IMR-90 (cell line): ENCODE data around the gene CFAP300. TPM values are rescaled to one million over a fixed set of nuclear protein-coding genes. Genes with fewer than 3 reads are reported as not detected.

ENCODE experiments used
- ATAC-seq: fragments of 200-7000 bp; cut with Tn5 transposase; 2 replicates; pipeline ENCODE4 v1.9.1; 2020; ENCODE audit warnings: low read depth, mild to moderate bottlenecking, moderate library complexity
- BruUV-seq: library from RNA; stranded (reverse); fragments of 400-500 nt; replicated peaks from 2 replicates; lab custom pipeline; 2021; lab: Mats Ljungman, UMichigan
- CTCF ChIA-PET: fragments of 300-600 bp; formaldehyde crosslinking; extraction: SDS; loops from one replicate; lab custom pipeline; 2021; ENCODE audit warnings: antibody characterized with exemption; lab: Yijun Ruan, JAX
- POLR2A ChIA-PET: fragments of 300-600 bp; sonication (Branson Sonifier 250); formaldehyde crosslinking; loops from one replicate; lab custom pipeline; 2022; ENCODE audit warnings: antibody characterized with exemption; ENCODE audit not compliant: unreplicated experiment; lab: Charles Lee
- DNase-seq: peaks from one replicate; pipeline ENCODE4 v3.0.0; 2013
- H2AFZ ChIP-seq: replicated peaks from 2 replicates; pipeline ENCODE3; 2013; ENCODE audit warnings: low read length, mild to moderate bottlenecking; ENCODE audit not compliant: poor library complexity
- H2AK5ac ChIP-seq: 2 replicates; pipeline ENCODE4 v1.6.1; 2013; ENCODE audit warnings: low read depth, low read length, inconsistent platforms
- H2AK9ac ChIP-seq: replicated peaks from 2 replicates; pipeline ENCODE3; 2013; ENCODE audit warnings: mild to moderate bottlenecking, low read depth, low read length, moderate library complexity; ENCODE audit not compliant: poor library complexity
- H2BK120ac ChIP-seq: 2 replicates; pipeline ENCODE4 v1.6.1; 2013; ENCODE audit warnings: low read depth, low read length, inconsistent platforms
- H2BK15ac ChIP-seq: 3 replicates; pipeline ENCODE4 v1.6.1; 2013; ENCODE audit warnings: low read depth, low read length, inconsistent platforms
- H2BK20ac ChIP-seq: 2 replicates; pipeline ENCODE4 v1.6.1; 2013; ENCODE audit warnings: low read depth, mild to moderate bottlenecking, inconsistent platforms, low read length, moderate library complexity
- H2BK5ac ChIP-seq: 2 replicates; pipeline ENCODE4 v1.6.1; 2013; ENCODE audit warnings: mild to moderate bottlenecking, low read depth, low read length, inconsistent platforms; ENCODE audit not compliant: poor library complexity, severe bottlenecking
- H3K14ac ChIP-seq: replicated peaks from 2 replicates; pipeline ENCODE4 v1.6.1; 2013; ENCODE audit warnings: low read depth, low read length, inconsistent platforms
- H3K18ac ChIP-seq: 2 replicates; pipeline ENCODE4 v1.6.1; 2013; ENCODE audit warnings: low read depth, low read length, control low read depth
- H3K23ac ChIP-seq: 2 replicates; pipeline ENCODE4 v1.6.1; 2013; ENCODE audit warnings: low read depth, low read length, inconsistent platforms
- H3K27ac ChIP-seq: 2 replicates; pipeline ENCODE4 v1.5.1; 2013; ENCODE audit warnings: mild to moderate bottlenecking, control low read depth, low read length; ENCODE audit not compliant: insufficient read depth
- H3K27me3 ChIP-seq: 2 replicates; pipeline ENCODE4 v1.6.1; 2013; ENCODE audit warnings: low read length; ENCODE audit not compliant: control insufficient read depth, insufficient read depth
- H3K36me3 ChIP-seq: 2 replicates; pipeline ENCODE4 v1.6.1; 2013; ENCODE audit warnings: low read length, mixed read lengths; ENCODE audit not compliant: control insufficient read depth, insufficient read depth
- H3K4ac ChIP-seq: 2 replicates; pipeline ENCODE4 v1.6.1; 2013; ENCODE audit warnings: low read depth, low read length, inconsistent platforms
- H3K4me1 ChIP-seq: 2 replicates; pipeline ENCODE4 v1.6.1; 2013; ENCODE audit warnings: low read length, mixed read lengths; ENCODE audit not compliant: control insufficient read depth, insufficient read depth
- H3K4me2 ChIP-seq: 2 replicates; pipeline ENCODE4 v1.6.1; 2013; ENCODE audit warnings: low read depth, mild to moderate bottlenecking, control low read depth, low read length, moderate library complexity
- H3K4me3 ChIP-seq: 2 replicates; pipeline ENCODE4 v1.5.1; 2013; ENCODE audit warnings: low read depth, mild to moderate bottlenecking, control low read depth, low read length, moderate library complexity; ENCODE audit not compliant: insufficient read depth
- H3K56ac ChIP-seq: 2 replicates; pipeline ENCODE4 v1.6.1; 2013; ENCODE audit warnings: low read length, inconsistent platforms; ENCODE audit not compliant: insufficient read depth; ENCODE audit errors: extremely low read depth
- H3K79me1 ChIP-seq, 2 experiments: 2 replicates each; pipeline ENCODE4 v1.6.1; 2013; ENCODE audit warnings: low read length in 2 of 2, inconsistent platforms in 1 of 2, low read depth in 1 of 2
- H3K9ac ChIP-seq: 2 replicates; pipeline ENCODE4 v1.6.1; 2013; ENCODE audit warnings: low read depth, low read length, control low read depth
- H3K9me1 ChIP-seq: 2 replicates; pipeline ENCODE4 v1.6.1; 2013; ENCODE audit warnings: low read length, inconsistent platforms; ENCODE audit not compliant: insufficient read depth
- H3K9me3 ChIP-seq: 2 replicates; pipeline ENCODE4 v1.6.1; 2013; ENCODE audit warnings: low read length; ENCODE audit not compliant: control insufficient read depth, insufficient read depth
- H4K20me1 ChIP-seq: 2 replicates; pipeline ENCODE4 v1.6.1; 2013; ENCODE audit warnings: low read length, inconsistent platforms; ENCODE audit not compliant: insufficient read depth
- H4K5ac ChIP-seq: 2 replicates; pipeline ENCODE4 v1.6.1; 2013; ENCODE audit warnings: mild to moderate bottlenecking, low read depth, low read length, control low read depth
- H4K8ac ChIP-seq, 2 experiments: 2 replicates each; pipeline ENCODE4 v1.6.1; 2013; ENCODE audit warnings: low read depth in 2 of 2, low read length in 2 of 2, control low read depth in 1 of 2, inconsistent platforms in 1 of 2
- H4K91ac ChIP-seq: 2 replicates; pipeline ENCODE4 v1.6.1; 2013; ENCODE audit warnings: low read depth, low read length, inconsistent platforms; ENCODE audit not compliant: insufficient read depth
- CEBPB ChIP-seq: IDR thresholded peaks from 2 replicates; pipeline ENCODE4 v1.6.1; 2012; ENCODE audit warnings: low read depth, low read length, improper control_type of control experiment
- CHD1 ChIP-seq: IDR thresholded peaks from 2 replicates; pipeline ENCODE4 v1.6.1; 2012; ENCODE audit warnings: low read depth, low read length, improper control_type of control experiment
- ELK1 ChIP-seq: fragments of 150-350 bp; IDR thresholded peaks from 2 replicates; pipeline ENCODE4 v1.6.1; 2016; ENCODE audit warnings: low read depth, mild to moderate bottlenecking, low read length, moderate library complexity, borderline replicate concordance
- FOS ChIP-seq: fragments of 150-350 bp; IDR thresholded peaks from 2 replicates; pipeline ENCODE4 v1.6.1; 2016; ENCODE audit warnings: low read depth, low read length
- MAZ ChIP-seq: IDR thresholded peaks from 2 replicates; pipeline ENCODE4 v1.6.1; 2012; ENCODE audit warnings: low read depth, mild to moderate bottlenecking, low read length, improper control_type of control experiment, moderate library complexity, borderline replicate concordance
- MXI1 ChIP-seq: IDR thresholded peaks from 2 replicates; pipeline ENCODE4 v1.6.1; 2012; ENCODE audit warnings: low read depth, mild to moderate bottlenecking, low read length, moderate library complexity, borderline replicate concordance
- NFE2L2 ChIP-seq: fragments of 150-350 bp; IDR thresholded peaks from 2 replicates; pipeline ENCODE4 v1.6.1; 2016; ENCODE audit warnings: low read depth, mild to moderate bottlenecking, low read length
- POLR2A ChIP-seq: IDR thresholded peaks from 2 replicates; pipeline ENCODE4 v1.6.1; 2012; ENCODE audit warnings: mild to moderate bottlenecking, low read depth, low read length
- RAD21 ChIP-seq: IDR thresholded peaks from 2 replicates; pipeline ENCODE4 v1.6.1; 2012; ENCODE audit warnings: low read length, improper control_type of control experiment
- RCOR1 ChIP-seq: IDR thresholded peaks from 2 replicates; pipeline ENCODE4 v1.6.1; 2012; ENCODE audit warnings: mild to moderate bottlenecking, low read length, improper control_type of control experiment; ENCODE audit not compliant: insufficient replicate concordance
- RFX5 ChIP-seq: IDR thresholded peaks from 2 replicates; pipeline ENCODE4 v1.8.0; 2012; ENCODE audit warnings: low read depth, mild to moderate bottlenecking, low read length, moderate library complexity
- SMC3 ChIP-seq: fragments of 150-350 bp; IDR thresholded peaks from 2 replicates; pipeline ENCODE4 v1.6.1; 2016; ENCODE audit warnings: low read depth, mild to moderate bottlenecking, antibody characterized with exemption, low read length, moderate library complexity
- USF2 ChIP-seq: fragments of 150-350 bp; IDR thresholded peaks from 2 replicates; pipeline ENCODE4 v1.6.1; 2017; ENCODE audit warnings: mild to moderate bottlenecking, antibody characterized with exemption, low read length, low read depth
- WGBS, 2 experiments: methylation state at CpG; one replicate each; pipeline versions ENCODE4 v1.1.5 to v1.1.7; 2013; ENCODE audit warnings: missing lambda C conversion rate in 2 of 2; ENCODE audit not compliant: insufficient read length in 1 of 2; ENCODE audit errors: extremely low coverage in 2 of 2; 5-methylcytosine and 5-hydroxymethylcytosine counted together
- dilution Hi-C: fragments of 300-500 bp; cut with HindIII; formaldehyde crosslinking; loops from one replicate; pipeline ENCODE4 v1.14.3; 2018; ENCODE audit warnings: low sequenced_read_pairs; ENCODE audit not compliant: unreplicated experiment
- in situ Hi-C: fragments of 300-500 bp; cut with MboI; formaldehyde crosslinking; loops from 3 replicates; pipeline ENCODE4 v1.14.3; 2019; ENCODE audit warnings: low sequenced_read_pairs, inconsistent platforms, mixed read lengths
- intact Hi-C: fragments of 100-400 bp; cut with micrococcal nuclease; formaldehyde crosslinking; loops from 2 replicates; pipeline ENCODE4 v1.10.0; 2022
- polyA plus RNA-seq, 3 experiments: library from polyadenylated mRNA; depleted of rRNA; stranded (reverse); fragments of >200 nt; gene quantifications; 2 replicates each; pipeline ENCODE4 v1.2.3, GENCODE V29; 2012; ENCODE audit warnings: low replicate concordance in 1 of 3
- total RNA-seq: library from RNA; depleted of rRNA; stranded (reverse); fragments of >200 nt; gene quantifications from 2 replicates; pipeline ENCODE4 v1.2.3, GENCODE V29; 2012

Gene CFAP300
- total and polyA plus RNA-seq, 2 of the 4 experiments (the other 2 are of a cell fraction) = 0.90 to 1.8 TPM

GRCh38 chr11:102109896-102110760 lies 62.9 kb downstream of the CFAP300 start, which contains the start of gene YAP1:
Gene YAP1 (plus strand): TSS chr11:102110447. CDS start chr11:102110849, 402 bp downstream.
- peak; percentile 78 for ATAC-seq
- POLR2A ChIA-PET = interaction anchor here (0.5 to 0.6 kb wide), 2 partner anchors 62 to 117 kb away, joined by 3 to 6 read pairs; no protein-coding TSS in a partner anchor
- TF ChIP-seq POLR2A (peak; percentile 61; the same call in 1 of the 2 replicates), MAZ (peak; percentile 60; the same call in 1 of the 2 replicates), RFX5 (no peak), MXI1 (peak; percentile 52; the same call in 1 of the 2 replicates), CHD1 (no peak), ELK1 (no peak), FOS (no peak), NFE2L2 (no peak), CEBPB (peak; percentile 57; the same call in 1 of the 2 replicates), USF2 (peak; percentile 92), RAD21 (no peak), SMC3 (peak; percentile 26), RCOR1 (no peak)

More at GRCh38 chr11:102109896-102110760, 62.9 kb downstream of the CFAP300 start, which contains the start of gene YAP1:
- Histone ChIP-seq H3K9ac (peak within 1 kb of the TSS; percentile 98), H2AK9ac (peak within 1 kb of the TSS; percentile 95), H3K9me1 (no peaks in the 10 kb centered on the region; the same call in 1 of the 2 replicates), H3K79me1 (peaks cover 0 to 19% of the 10 kb centered on the region in 2 experiments; a peak in 2 of 4 replicates), H2BK15ac (peak within 1 kb of the TSS; percentile 85; the same call in 1 of the 3 replicates), H3K56ac (peak within 1 kb of the TSS; percentile 96), H4K20me1 (peaks cover 5% of the 10 kb centered on the region; the same call in 1 of the 2 replicates), H4K5ac (peak within 1 kb of the TSS; percentile 96), H3K4me1 (peaks cover 7% of the 10 kb centered on the region), H3K23ac (peak within 1 kb of the TSS; percentile 99), H4K91ac (peak within 1 kb of the TSS; percentile 85), H3K4ac (peak within 1 kb of the TSS; percentile 96), H3K4me3 (peak within 1 kb of the TSS; percentile 89), H2BK5ac (peak within 1 kb of the TSS; percentile 97), H2BK120ac (peak within 1 kb of the TSS; percentile 91), H3K36me3 (peaks cover 4% of the 10 kb centered on the region; the same call in 1 of the 2 replicates), H2AK5ac (peak within 1 kb of the TSS; percentile 86), H2AFZ (peak within 1 kb of the TSS; percentile 95), H3K18ac (peak within 1 kb of the TSS; percentile 96), H2BK20ac (peak within 1 kb of the TSS; percentile 64), H4K8ac (peak within 1 kb of the TSS; percentile 55 to 89), H3K27me3 (no peaks in the 10 kb centered on the region), H3K14ac (peak within 1 kb of the TSS; percentile 98), H3K4me2 (peak within 1 kb of the TSS; percentile 93), H3K9me3 (no peaks in the 10 kb centered on the region), H3K27ac (peak within 1 kb of the TSS; percentile 100)
- dilution Hi-C loops = no loop called here
- BruUV-seq = TSS peak; percentile 71
- CTCF ChIA-PET = no interaction called here
- DNase-seq = peak; percentile 91
- in situ Hi-C loops = no loop called here
- WGBS, 2 experiments = 0% methylated on average over 28 of the region's 104 CpGs; no CpG with 5 or more reads in 1 of the 2 experiments
- intact Hi-C loops = loop anchor here (2.0 to 5.0 kb wide), 5 partner anchors 62 to 247 kb away; partner anchors contain the start of gene BIRC2
